Sigmoid colon (tissue), 7 donors: ENCODE results near the gene CDK19. TPM values are rescaled to one million over a fixed set of nuclear protein-coding genes. Genes with fewer than 3 reads are reported as not detected.

Experiments used
- DNase-seq: peaks from one replicate; pipeline ENCODE4 v3.0.0-alpha.2; 2019
- H3K27ac ChIP-seq, 4 donors: fragments of 200-600 bp; sonication (generic); one replicate each; pipeline ENCODE4 v1.5.1; 2016 to 2019; ENCODE audit warnings: mild to moderate bottlenecking in 1 of 4
- H3K27me3 ChIP-seq, 3 donors: fragments of 200-600 bp; sonication (generic); one replicate each; pipeline ENCODE4 v1.5.1; 2019; ENCODE audit warnings: mild to moderate bottlenecking in 1 of 3
- H3K36me3 ChIP-seq, 4 donors: fragments of 200-600 bp; sonication (generic); one replicate each; pipeline ENCODE4 v1.5.1; 2016 to 2019
- H3K4me1 ChIP-seq, 4 donors: fragments of 200-600 bp; sonication (generic); one replicate each; pipeline ENCODE4 v1.5.1; 2017 to 2019
- H3K4me3 ChIP-seq, 4 donors: fragments of 200-600 bp; sonication (generic); one replicate each; pipeline ENCODE4 v1.5.1; 2017 to 2019; ENCODE audit warnings: mild to moderate bottlenecking in 2 of 4, moderate library complexity in 1 of 4
- H3K9me3 ChIP-seq, 4 donors: fragments of 200-600 bp in 3 of 4; sonication (generic) in 3 of 4; one replicate each; pipeline versions ENCODE4 v1.5.1 to v1.6.1; 2013 to 2019
- CTCF ChIP-seq, 4 experiments: fragments of 450-650 bp in 3 of 4; fragments of 200-600 bp in 1 of 4; IDR thresholded peaks; one replicate each; pipeline ENCODE4 v1.5.1; 2016 to 2019; ENCODE audit warnings: antibody characterized with exemption in 4 of 4, mild to moderate bottlenecking in 3 of 4, moderate library complexity in 2 of 4
- EP300 ChIP-seq, 4 donors: sonication (generic); formaldehyde crosslinking; IDR thresholded peaks; one replicate each; pipeline ENCODE4 v1.6.1; 2017; ENCODE audit warnings: antibody characterized with exemption in 4 of 4
- POLR2A ChIP-seq, 2 donors: fragments of 450-650 bp; IDR thresholded peaks; one replicate each; pipeline ENCODE4 v1.6.1; 2016; ENCODE audit warnings: antibody characterized with exemption in 2 of 2, mild to moderate bottlenecking in 2 of 2, moderate library complexity in 2 of 2
- POLR2AphosphoS5 ChIP-seq, 4 donors: sonication (generic); formaldehyde crosslinking; IDR thresholded peaks; one replicate each; pipeline ENCODE4 v1.6.1; 2017; ENCODE audit warnings: antibody characterized with exemption in 4 of 4
- WGBS, 2 donors: extraction: QIAGEN DNeasy Blood & Tissue Kit; methylation state at CpG; one replicate each; pipeline ENCODE4 v1.1.7; 2013; 5-methylcytosine and 5-hydroxymethylcytosine counted together
- intact Hi-C: fragments of 100-400 bp; cut with DNase I; formaldehyde crosslinking; loops from one replicate; pipeline ENCODE4 v1.15.1; 2023
- polyA plus RNA-seq, 3 donors: library from polyadenylated mRNA; stranded (reverse); fragments of 200-250 nt; gene quantifications; one replicate each; pipeline ENCODE4 v1.2.3, GENCODE V29; 2013
- total RNA-seq, 4 donors: library from RNA; depleted of rRNA; stranded (reverse); fragments of >200 nt; gene quantifications; one replicate each; pipeline ENCODE4 v1.1.0, GENCODE V29; 2016
- donor health status: healthy with polysubstance abuse.
- donor health status: Bipolar disorder and iron deficiency.
- donor health status: healthy.

Gene CDK19
- total and polyA plus RNA-seq, 7 donors: 6.7 to 17.8 (median 12.1) TPM

DNA sequence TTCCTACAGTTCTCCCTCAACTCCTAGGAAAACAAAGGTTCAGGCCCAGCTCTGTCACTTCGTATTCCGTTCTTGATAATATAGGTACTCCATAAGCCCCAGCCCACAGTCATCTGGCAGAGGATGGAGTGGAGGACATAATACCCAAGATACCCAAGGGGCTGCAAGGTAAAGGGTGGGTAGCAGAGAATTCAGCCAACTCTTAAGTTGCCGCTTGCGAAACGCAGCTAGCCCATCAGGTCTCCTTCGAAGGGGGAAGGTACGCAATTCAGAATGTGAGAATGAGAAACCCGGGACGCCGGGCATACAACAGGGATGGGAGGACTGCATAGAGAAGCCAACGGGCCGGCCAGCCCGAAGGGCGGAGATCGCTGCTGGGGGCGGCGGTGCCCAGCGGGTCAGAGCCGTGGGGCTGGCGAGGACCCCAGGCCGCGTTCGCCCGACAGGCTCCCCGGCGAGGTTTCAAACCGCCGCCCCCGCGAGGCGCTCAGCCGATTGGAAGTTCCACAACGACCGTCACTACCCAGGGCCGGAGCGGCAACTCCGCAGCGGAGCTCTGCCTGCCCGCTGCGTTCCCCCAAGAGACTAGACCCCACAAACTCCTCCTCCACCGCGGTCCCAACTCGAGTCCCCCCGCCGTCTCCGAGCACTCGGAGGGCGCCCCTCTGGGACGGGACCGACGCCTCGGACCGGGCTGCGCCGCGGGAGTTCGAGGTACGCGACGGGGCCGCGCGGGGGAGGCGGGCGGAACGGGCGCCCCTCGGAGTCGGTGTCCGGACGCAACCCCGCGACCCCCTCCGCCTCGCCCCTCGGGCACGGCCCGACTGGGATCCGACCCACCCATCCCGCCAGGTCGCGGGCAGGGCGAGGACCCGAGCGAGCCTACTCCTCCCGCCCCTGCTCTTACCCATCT lies 911 bp downstream of the CDK19 start:
- WGBS, 2 donors: 1% methylated on average over 86 of the region's 86 CpGs
- DNase-seq: peak; percentile 80
- H3K4me3 ChIP-seq: peak overlapping the region; percentile 73 to 91 (median 88)
- H3K4me1 ChIP-seq: peaks cover 0 to 13% (median 6%) of the 10 kb centered on the region in 4 donors
- H3K9me3 ChIP-seq: no peaks in the 10 kb centered on the region
- H3K36me3 ChIP-seq: no peaks in the 10 kb centered on the region
- no peaks in the 10 kb centered on the region for H3K27me3 ChIP-seq
- TF ChIP-seq POLR2A (IDR thresholded peaks at IDR 0.05) (peak in 1 of 2 donors; percentile 15), CTCF (IDR thresholded peaks at IDR 0.05) (no peak), POLR2AphosphoS5 (IDR thresholded peaks at IDR 0.05) (peak in 3 of 4 donors; percentile 42 to 78 (median 50))
- H3K27ac ChIP-seq: peak overlapping the region; percentile 89 to 99 (median 97)
- intact Hi-C loops: loop anchor here (1.0 to 10.0 kb wide), 4 partner anchors 60 to 640 kb away; partner anchors contain the start of genes AMD1, GTF3C6 and WASF1

DNA sequence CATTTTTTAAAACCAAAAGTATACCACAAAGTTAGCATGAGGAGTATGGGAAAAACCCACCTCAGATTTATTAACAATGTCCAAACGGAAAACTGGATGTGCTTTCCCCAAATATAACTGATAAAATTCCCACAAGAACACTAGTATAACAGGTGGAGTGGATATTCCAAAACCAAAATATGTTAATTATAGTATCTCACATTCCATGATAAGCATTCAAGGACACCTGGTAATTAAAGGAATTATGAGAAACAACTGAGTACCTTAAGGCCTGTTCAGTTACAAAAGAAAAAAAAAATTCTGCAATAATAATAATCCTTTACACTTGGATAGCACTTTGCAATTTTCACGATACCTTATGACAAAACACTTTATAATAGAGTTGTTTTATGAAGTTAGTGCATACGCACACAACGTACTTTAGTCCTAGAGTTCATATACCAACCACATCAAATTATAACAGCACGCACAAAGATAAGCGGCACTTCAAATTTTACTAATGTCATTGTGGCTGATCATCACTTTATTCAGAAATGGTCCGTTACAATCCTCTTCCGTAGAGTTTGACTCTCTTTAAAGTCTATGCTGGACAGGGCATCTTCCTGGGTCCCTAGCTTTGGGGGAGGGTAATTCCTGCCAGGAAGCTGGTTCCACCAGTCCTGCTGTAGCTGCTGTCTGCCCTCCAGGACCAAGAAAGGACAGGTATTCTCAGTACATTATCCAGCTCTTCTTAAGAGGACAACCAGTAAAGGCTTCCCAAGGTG lies 1.7 kb downstream of the CDK19 start:
- intact Hi-C loops: loop anchor here (2.0 to 10.0 kb wide), 3 partner anchors 145 to 639 kb away; partner anchors contain the start of genes GTF3C6 and WASF1
- Histone ChIP-seq H3K36me3 (no peaks in the 10 kb centered on the region), H3K27me3 (no peaks in the 10 kb centered on the region), H3K9me3 (no peaks in the 10 kb centered on the region), H3K4me1 (peaks cover 0 to 13% (median 6%) of the 10 kb centered on the region in 4 donors), H3K27ac (peak overlapping the region in 3 of 4 donors; percentile 96 to 99 (median 98)), H3K4me3 (peak overlapping the region; percentile 73 to 91 (median 88))
- no peak for TF ChIP-seq EP300 (IDR thresholded peaks at IDR 0.05)
- TF ChIP-seq POLR2AphosphoS5 (IDR thresholded peaks at IDR 0.05): no peak
- TF ChIP-seq POLR2A (IDR thresholded peaks at IDR 0.05): no peak
- no peak for TF ChIP-seq CTCF (IDR thresholded peaks at IDR 0.05)
- DNase-seq: no peak
- 51 to 69% methylated on average over 8 of the region's 8 CpGs for WGBS, 2 donors

- DNase-seq: no peak
- intact Hi-C loops: loop anchor here (10.0 kb wide), 1 partner anchor 638 kb away; the partner anchor contains the start of gene WASF1
- WGBS, 2 donors: 89 to 93% methylated on average over 4 of the region's 4 CpGs
- H3K4me3 ChIP-seq: no peak overlapping the region
- H3K27me3 ChIP-seq: no peaks in the 10 kb centered on the region
- no peak for TF ChIP-seq POLR2A (IDR thresholded peaks at IDR 0.05)
- no peak for TF ChIP-seq EP300 (IDR thresholded peaks at IDR 0.05)
- TF ChIP-seq CTCF (IDR thresholded peaks at IDR 0.05): no peak
- TF ChIP-seq POLR2AphosphoS5 (IDR thresholded peaks at IDR 0.05): no peak
- no peaks in the 10 kb centered on the region for H3K36me3 ChIP-seq
- no peak overlapping the region for H3K27ac ChIP-seq
- no peaks in the 10 kb centered on the region for H3K9me3 ChIP-seq
- H3K4me1 ChIP-seq: peaks cover 0 to 13% (median 6%) of the 10 kb centered on the region in 4 donors
Measured at GRCh38 chr6:110812719-110813118, 2.5 kb downstream of the CDK19 start.

GRCh38 chr6:110810896-110811586 lies 4.2 kb downstream of the CDK19 start:
- H3K27ac ChIP-seq: no peak overlapping the region
- WGBS, 2 donors: 86 to 95% methylated on average over 10 of the region's 10 CpGs
- TF ChIP-seq CTCF (IDR thresholded peaks at IDR 0.05) (no peak), EP300 (IDR thresholded peaks at IDR 0.05) (no peak), POLR2AphosphoS5 (IDR thresholded peaks at IDR 0.05) (no peak), POLR2A (IDR thresholded peaks at IDR 0.05) (no peak)
- peaks cover 0 to 17% (median 8%) of the 10 kb centered on the region in 4 donors for H3K4me1 ChIP-seq
- no peak overlapping the region for H3K4me3 ChIP-seq
- no peaks in the 10 kb centered on the region for H3K27me3 ChIP-seq
- no peak for DNase-seq
- no peaks in the 10 kb centered on the region for H3K36me3 ChIP-seq
- no peaks in the 10 kb centered on the region for H3K9me3 ChIP-seq
- intact Hi-C loops: loop anchor here (10.0 kb wide), 1 partner anchor 636 kb away; the partner anchor contains the start of gene WASF1
